Stimulated activated CD8-positive, alpha-beta memory T cell treated with anti-CD3 and anti-CD28 coated beads, Interleukin-7, amount 100 ng/mL, for 48 hours (primary cell): Measurements from ENCODE around the gene HMOX1.
"Not testable (repeated sequence)": the region's sequence is repeated elsewhere in the genome, so short reads cannot be mapped to it uniquely, and the experiment has no call there.

Experiments used
- DNase-seq, 2 donors: peaks; one replicate each; pipeline ENCODE4 v3.0.0-alpha.2; 2020; ENCODE audit warnings: low read depth in 1 of 2; ENCODE audit errors: extremely low read depth in 1 of 2

HMOX1 gene

GRCh38 chr22:35378621-35379020 lies 2.3 kb upstream of the HMOX1 start:
- DNase-seq: no peak

DNA sequence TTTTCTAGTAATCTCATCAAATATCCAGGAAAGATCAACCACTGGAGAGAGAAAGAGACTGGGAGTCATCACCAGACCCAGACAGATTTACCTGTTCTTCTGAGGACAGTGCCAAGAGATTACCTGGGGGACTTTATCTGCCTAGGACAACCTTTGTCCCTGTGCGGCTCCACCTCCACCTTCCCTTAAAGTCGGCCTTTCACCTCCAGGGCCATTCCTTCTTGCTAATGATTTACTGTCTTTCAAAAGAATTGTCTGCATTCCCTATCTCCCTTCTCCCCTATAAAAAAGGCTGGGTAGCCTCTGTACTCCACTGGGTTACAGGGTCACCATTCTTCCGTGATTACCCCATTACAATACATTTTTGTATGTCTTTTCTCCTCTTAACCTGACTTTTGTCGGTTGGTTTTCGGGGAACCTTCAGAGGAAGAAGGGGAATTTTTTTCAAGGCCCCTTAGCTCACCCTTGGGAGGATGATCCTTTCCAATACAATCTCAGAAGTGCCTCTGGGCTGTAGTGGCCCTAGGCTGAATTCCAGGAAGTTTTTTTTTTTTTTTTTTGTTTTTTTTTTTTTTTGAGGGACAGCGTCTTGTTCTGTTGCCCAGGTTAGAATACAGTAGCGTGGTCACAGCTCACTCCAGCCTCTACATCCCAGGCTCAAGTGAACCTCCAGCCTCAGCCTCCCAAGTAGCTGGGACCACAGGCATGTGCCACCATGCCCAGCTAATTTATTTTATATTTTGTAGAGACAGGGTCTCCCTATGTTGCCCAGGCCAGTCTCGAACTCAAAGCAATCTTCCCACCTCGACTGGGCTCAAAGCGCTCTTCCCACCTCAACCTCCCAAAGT lies 1.5 kb upstream of the HMOX1 start:
- DNase-seq: no peak

- no peak for DNase-seq
Observed at GRCh38 chr22:35380013-35380412, 883 bp upstream of the HMOX1 start.

GRCh38 chr22:35381424-35382009 lies 621 bp downstream of the HMOX1 start:
- no peak for DNase-seq

DNA sequence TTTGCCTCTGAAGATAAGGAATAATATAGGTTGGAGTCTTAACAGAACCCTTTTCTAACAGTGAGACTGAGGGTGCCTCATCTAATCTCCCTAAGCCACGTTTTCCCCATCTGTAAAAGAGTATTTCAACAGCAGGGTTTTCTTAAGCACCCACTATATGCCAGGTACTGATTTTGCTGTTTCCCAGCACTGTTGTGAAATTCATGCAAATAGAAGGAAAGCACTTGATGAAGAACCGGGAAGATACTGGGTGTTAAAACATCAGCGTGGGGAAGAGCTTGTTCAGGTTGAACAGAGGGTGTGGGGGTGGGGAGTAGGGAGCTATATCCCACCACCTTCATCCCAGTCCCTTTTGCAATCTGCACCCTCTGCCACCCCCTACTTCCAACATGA lies 2.8 kb downstream of the HMOX1 start:
- DNase-seq: no peak

GRCh38 chr22:35384527-35384926 lies 3.6 kb downstream of the HMOX1 start:
- DNase-seq: no peak

GRCh38 chr22:35384975-35385588 lies 4.2 kb downstream of the HMOX1 start:
- DNase-seq: no peak

- DNase-seq: no peak
Observed at GRCh38 chr22:35386670-35387288, 5.9 kb downstream of the HMOX1 start.

GRCh38 chr22:35390933-35391332 lies 10.0 kb downstream of the HMOX1 start:
- no peak for DNase-seq

- no peak for DNase-seq
Observed at GRCh38 chr22:35392357-35392756, 11.5 kb downstream of the HMOX1 start.

GRCh38 chr22:35393116-35394010 lies 12.5 kb downstream of the HMOX1 start:
- DNase-seq: no peak

- no peak for DNase-seq
Observed at GRCh38 chr22:35394011-35394312, 13.1 kb downstream of the HMOX1 start.

DNA sequence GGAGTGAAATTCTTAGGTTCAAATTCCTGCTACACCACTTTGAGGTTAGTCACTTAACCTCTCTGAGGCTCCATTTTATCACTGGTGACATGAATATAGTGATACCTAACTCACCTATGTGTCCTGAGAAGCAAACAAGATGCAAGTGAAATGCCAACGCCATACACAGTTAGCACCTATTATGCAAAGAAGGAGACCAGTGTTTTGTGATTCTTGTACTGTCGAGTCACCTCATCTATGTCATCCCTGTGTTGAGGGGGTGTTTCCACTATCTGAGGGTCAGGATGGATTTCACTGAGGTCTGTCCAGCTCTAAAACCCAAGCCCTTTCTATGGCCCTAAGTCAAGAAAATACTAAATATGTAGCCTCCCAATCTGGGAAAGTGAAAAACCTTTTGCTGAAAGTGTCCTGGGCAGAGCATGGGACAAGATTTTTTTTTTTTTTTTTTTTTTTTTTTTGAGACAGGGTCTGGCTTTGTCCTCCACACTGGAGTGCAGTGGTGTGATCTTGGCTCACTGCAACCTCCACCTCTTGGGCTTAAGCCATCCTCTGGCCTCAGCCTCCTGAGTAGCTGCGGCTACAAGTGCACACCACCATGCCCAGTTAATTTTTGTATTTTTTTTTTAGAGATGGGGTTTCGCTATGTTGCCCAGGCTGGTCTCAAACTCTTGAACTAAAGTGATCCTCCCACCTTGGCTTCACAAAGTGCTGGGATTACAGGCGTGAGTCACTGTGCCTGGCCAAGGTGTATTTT lies 14.1 kb downstream of the HMOX1 start:
- no peak for DNase-seq

GRCh38 chr22:35396622-35397021 lies 15.7 kb downstream of the HMOX1 start:
- not testable (repeated sequence) for DNase-seq

DNA sequence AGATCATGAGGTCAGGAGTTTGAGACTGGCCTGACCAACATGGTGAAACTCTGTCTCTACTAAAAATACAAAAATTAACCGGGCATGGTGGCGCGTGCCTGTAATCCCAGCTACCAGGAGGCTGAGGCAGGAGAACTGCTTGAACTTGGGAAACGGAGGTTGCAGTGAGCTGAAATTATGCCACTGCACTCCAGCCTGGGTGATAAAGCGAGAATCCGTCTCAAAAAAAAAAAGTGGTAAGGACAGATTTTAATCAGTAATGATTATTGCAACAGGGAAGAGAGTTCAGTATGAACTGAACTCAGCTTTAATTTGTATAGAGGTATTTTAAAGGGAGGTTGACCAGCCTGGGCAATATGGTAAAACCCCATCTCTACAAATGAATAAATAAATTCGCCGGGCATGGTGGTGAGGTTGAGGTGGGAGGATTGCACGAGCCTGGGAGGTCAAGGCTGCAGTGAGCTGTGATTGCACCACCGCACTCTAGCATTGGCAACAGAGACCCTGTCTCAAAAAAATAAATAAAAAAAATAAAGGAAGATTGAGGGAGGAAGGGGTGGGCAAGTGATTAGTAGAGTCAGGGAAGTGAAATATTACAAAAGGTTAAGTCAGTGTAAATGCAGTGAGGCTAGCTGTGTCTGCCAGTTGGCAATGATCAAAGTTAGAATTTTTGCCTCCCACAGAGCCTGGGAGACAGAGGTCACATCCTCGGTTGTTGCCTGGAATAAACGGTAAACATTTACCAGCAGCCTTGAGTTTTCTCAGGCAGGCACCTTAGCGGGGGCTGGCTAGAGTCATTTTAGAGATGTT lies 16.4 kb downstream of the HMOX1 start:
- DNase-seq: no peak

GRCh38 chr22:35398591-35398973 lies 17.7 kb downstream of the HMOX1 start:
- no peak for DNase-seq

GRCh38 chr22:35399114-35399677 lies 18.3 kb downstream of the HMOX1 start:
- DNase-seq: no peak

GRCh38 chr22:35399678-35400500 lies 19.0 kb downstream of the HMOX1 start, which contains the start of gene MCM5:
Gene MCM5, plus strand, starts transcription at chr22:35400140. Its CDS starts 299 bp downstream, at chr22:35400439.
- DNase-seq: peak; percentile 93 to 97
